HG03159 (cell line): ENCODE results near the gene IFT43.

ENCODE experiments used
- ATAC-seq: cut with Tn5 transposase; IDR thresholded peaks from one replicate; pipeline ENCODE4 v1.9.1; 2021; ENCODE audit warnings: mild to moderate bottlenecking, moderate library complexity; ENCODE audit not compliant: unreplicated experiment

IFT43 gene

DNA sequence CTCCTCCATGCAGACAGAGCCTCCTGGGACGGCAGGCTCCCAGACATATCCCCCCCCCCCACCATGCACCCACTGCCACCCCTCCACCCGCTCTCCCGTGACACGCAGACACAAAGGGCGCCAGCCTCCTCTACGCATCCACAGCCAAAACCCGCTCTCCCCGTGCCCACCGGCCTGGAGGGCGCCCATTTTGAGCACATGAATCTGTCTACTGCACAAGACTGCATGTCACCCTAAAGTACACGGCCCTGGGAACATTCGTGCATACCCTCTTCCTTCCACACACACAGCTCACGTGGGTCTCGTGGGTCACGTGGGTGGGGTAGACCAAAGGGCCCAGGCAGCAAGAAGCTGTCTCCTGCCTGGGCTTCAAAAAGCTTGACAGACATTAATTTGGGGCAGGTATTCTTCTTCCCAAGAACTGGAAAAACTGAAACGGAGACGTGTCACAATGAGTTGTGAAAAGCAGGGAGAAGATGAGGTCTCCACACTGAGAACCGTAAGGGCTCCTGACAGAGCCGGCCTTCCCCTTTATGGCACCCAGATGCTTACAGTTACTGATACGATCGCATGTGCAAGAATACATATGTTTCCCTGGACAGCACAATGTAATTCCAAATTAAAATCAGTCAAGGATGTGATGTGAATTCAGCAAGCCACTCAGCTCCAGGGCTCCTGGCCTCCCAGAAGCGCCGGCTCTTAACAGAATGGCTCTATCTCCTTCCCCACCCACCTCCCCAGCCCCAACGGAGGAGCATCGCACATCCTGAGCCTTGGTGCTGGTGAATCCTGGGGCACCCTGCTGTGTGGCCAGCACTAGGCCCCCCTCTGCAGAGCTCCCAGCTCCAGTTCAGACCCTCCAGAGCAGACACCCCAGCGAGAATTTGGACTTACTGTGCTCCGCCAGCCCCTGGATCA is 5.7 kb upstream of the IFT43 start:
- no peak for ATAC-seq

DNA sequence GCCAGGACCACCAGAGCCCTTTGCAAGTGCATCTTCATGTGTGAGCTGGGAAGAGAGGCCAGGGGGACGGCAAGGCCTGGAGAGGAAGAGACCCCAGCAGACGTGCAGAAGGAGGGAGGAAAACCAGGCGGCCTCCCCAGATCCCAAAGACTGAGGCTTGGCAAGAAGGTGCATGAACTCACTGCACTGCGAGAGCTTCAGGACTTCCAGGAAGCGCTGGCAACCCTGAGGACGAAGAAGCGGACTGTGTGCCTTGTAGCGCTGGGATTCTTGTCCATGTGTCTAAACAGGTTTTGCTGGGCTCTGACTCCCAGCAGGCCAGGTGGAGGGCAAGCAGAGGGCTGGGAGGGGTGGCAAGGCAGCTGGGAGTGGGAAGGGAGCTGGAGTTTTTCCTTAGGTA is 4.7 kb upstream of the IFT43 start:
- ATAC-seq, result no peak

- peak; percentile 45 for ATAC-seq
These were observed 3.9 kb upstream of the IFT43 start, which contains the start of gene TGFB3 for GRCh38 chr14:75981426-75982265. Gene TGFB3 (minus strand): TSS chr14:75981995. CDS start chr14:75980893, 1,102 bp downstream.

DNA sequence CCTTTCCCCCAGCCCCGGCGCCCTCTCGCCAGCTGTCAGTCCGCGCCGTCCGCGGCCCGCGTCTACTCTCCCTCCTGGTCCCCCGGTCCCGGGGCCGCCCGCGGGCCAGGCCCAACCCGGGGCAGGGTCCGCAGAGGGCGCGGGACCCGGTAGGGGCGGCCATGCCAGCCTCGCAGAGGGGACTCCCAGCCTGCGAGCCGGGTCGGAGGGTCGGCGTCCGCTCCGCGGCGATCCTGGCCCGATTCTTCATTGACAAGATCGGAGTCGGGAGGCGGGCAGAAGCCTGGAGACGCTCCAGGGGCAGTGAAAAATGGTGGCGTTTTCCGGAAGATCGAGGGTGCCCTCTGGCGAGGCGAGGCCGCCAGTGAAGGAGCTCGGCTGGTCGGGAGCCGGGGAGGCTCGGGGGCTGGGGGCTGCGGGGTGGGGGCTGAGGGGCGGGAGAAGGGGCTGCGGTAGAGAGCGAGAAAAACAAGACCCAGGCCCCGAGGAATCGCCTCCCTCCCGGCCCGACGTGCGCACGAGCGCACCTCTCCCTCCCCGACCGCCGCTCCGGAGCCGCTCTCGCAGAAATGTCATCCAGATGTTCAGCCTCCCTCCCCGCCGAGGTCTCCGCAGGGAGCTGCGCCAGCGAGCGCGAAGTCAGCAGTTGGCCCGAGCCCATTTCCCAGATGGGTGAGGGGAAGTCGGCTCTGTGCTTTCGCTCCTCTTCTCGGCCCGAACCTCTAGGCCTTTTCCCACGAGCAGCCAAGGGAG is 3.1 kb upstream of the IFT43 start:
- no peak for ATAC-seq

GRCh38 chr14:75983019-75983358 is 2.6 kb upstream of the IFT43 start:
- ATAC-seq, result no peak

DNA sequence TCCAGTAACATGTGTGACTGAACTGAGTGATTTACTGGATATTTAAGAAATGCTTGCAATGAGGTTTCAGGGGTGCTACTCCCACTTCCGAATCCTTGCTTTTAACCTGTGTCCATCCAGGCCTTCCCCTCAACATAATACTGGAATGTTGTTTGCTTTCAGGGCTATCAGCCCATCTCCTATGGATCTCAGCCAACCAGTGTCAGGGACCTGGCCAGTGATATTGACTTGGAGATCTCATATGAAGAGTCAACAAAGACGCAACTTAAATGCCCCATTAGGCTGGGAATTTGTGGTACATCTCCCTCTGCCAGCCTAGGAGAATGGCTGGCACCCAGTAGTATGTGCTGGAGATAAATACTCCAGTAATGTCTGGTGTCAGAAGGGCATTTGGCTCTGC is 889 bp upstream of the IFT43 start:
- no peak for ATAC-seq

DNA sequence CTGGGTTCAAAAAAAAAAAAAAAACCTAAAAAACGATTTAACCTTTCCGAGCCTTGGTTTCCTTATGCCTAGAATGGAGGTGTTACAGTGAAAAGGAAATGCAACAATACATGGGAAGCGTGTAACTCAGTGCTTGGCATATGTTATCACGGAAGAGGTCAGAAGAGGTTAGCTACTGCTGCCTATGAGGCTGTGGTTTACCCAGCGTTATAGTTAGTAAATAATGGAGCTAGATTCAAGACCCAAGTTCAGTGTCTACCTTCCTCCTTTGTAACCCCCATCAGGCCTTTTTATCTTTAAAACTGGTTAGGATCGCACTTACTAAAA is 839 bp downstream of the IFT43 start:
- ATAC-seq, result no peak

DNA sequence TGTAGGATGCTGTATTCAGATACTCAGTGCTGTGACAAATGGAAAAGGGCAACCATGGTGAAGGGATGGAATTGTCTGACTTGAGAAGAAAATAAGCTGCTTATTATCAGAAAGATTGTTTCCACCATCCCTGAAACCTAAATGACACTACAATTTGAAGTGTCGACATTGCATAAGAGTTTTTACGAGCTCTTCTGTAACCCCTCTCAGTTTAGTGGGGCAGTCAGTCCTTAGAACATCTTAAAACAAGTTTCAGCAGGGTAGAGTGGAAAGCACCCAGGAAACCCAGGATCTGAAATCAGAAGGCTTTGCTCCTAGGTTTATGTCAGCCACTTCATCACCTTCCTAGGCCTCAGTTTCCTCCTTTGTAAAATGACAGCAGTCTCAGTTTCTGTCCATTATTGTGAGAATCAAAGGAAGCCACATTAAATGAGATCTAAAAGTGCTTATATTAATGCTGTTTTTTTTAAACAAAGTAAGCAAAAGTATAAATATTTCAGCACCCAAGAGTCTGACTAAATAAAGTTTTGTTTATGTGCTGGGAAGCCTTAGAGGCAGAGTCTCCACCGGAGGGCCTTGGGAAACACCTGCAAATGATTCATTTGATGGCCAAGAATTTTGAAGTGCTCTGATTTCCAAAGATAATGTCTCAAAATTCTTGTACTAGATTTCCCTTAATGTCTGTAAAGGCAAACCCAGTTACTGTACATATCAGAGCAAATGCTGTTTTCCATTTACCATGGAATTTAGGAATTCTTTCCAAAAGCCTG is 1.8 kb downstream of the IFT43 start:
- no peak for ATAC-seq

DNA sequence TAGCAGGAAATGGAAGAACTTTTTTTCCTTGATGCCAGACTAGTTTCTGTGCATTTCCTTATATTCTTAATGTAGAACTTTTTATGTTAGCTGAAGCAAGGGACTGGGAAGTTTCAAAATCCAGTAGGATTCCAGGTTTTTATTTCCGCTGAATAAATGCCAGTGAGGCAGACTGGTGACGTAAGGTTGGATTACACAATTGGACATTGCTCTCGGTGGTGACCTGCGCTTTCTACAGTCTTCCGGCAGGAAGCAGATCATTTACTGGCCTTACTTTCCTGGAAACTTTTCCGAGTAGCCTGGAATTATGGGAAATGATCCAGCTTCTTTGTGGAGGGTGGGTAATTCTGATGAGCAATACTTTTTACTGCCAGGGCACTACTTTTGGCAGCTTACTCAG is 3.6 kb downstream of the IFT43 start:
- ATAC-seq, result no peak

GRCh38 chr14:75990297-75990696 is 4.7 kb downstream of the IFT43 start:
- no peak for ATAC-seq

- ATAC-seq, result no peak
These were observed 6.2 kb downstream of the IFT43 start for GRCh38 chr14:75991753-75992152.

DNA sequence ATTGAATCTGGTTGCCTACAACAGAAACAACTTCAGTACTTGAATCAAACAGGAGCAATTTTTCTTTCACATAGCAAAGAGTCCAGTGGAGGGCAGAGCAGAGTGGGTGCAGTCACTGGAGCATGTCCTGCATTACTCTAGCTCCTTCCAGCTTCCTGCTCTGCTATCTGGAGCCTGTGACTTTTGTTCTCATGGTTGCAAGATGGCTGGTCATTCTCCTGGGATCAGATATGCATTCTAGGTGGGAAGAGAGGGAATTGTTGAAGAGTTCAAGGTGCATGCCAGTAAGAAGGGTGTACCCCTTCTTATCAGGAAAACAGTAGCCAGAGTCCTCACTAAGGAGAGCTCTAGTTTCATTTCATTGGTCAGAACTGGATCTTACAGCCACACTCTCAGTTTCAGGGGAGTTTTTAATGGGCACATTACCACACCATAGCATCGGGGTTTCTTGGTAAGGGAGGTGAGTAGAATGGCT is 8.0 kb downstream of the IFT43 start:
- ATAC-seq, result no peak

GRCh38 chr14:75995372-75996041 is 9.9 kb downstream of the IFT43 start:
- ATAC-seq, result no peak

- no peak for ATAC-seq
These were observed 10.9 kb downstream of the IFT43 start for GRCh38 chr14:75996488-75996887.

- no peak for ATAC-seq
These were observed 14.1 kb downstream of the IFT43 start for GRCh38 chr14:75999511-76000190.

- no peak for ATAC-seq
These were observed 16.8 kb downstream of the IFT43 start for GRCh38 chr14:76002383-76002782.

DNA sequence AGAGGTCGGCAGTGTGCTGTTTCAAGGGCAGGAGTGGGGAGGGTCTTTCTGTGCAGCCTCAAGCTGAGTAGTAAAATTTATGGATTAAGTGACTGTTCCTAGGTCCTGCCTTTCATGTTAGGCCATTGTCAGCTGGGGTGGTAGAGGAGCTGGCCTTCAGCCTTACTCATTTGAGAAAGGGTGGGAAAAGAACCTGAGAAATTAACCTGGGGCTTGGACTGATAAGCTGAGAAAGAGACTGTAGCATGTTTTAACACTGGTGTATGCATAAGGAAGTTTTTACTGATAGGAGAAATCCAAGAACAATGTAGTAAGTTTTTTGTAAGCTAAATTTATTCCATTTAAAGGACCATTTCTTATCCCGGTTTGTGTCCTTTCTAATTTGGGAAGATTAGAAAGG is 20.7 kb downstream of the IFT43 start:
- no peak for ATAC-seq

- no peak for ATAC-seq
These were observed 21.8 kb downstream of the IFT43 start for GRCh38 chr14:76007379-76007778.

DNA sequence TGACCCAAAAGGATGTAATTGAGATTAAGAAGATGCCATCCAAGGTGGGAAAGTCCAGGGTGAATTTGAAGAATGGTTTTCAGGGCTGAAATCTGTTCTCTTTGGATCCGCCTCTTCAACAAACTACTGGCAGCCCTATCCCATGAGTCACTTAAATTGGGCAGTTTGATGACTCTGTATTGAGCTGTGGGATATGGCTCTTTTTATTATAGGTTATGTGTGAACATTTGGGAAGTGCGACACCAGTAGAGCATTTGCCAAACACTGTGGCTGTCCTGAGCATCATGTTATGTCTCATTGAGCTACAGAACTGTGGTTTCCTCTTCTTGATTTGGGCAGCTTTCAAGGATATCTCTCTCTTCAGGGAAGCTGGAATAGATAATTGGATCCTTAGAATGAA is 22.3 kb downstream of the IFT43 start:
- no peak for ATAC-seq
